MCF 10A (cell line): ENCODE measurements around the gene ZBTB46. TPM values are rescaled to one million over a fixed set of nuclear protein-coding genes. Genes with fewer than 3 reads are reported as not detected.

Source experiments
- BruUV-seq: library from RNA; stranded (reverse); fragments of 400-500 nt; replicated peaks from 2 replicates; lab custom pipeline; 2021; lab: Mats Ljungman, UMichigan
- CTCF ChIA-PET: fragments of 300-600 bp; sonication (Branson Sonifier 250); formaldehyde crosslinking; extraction: SDS; loops from one replicate; lab custom pipeline; 2021; ENCODE audit warnings: antibody characterized with exemption, inconsistent platforms; lab: Yijun Ruan, JAX
- POLR2A ChIA-PET: fragments of 300-600, 350-650 bp; sonication (Branson Sonifier 250); formaldehyde crosslinking; extraction: SDS; loops from one replicate; lab custom pipeline; 2020; ENCODE audit warnings: antibody characterized with exemption, inconsistent platforms; lab: Yijun Ruan, JAX
- DNase-seq: peaks from one replicate; pipeline ENCODE4 v3.0.0-alpha.2; 2018; ENCODE audit not compliant: unreplicated experiment
- H3K27ac Mint-ChIP-seq: one replicate; pipeline ENCODE4 v1.8.0; 2022; ENCODE audit warnings: mild to moderate bottlenecking, low read depth, mixed read lengths; ENCODE audit not compliant: unreplicated experiment
- H3K27me3 Mint-ChIP-seq: one replicate; pipeline ENCODE4 v1.8.0; 2022; ENCODE audit warnings: mixed read lengths; ENCODE audit not compliant: insufficient read depth, unreplicated experiment
- H3K36me3 Mint-ChIP-seq: one replicate; pipeline ENCODE4 v1.8.0; 2022; ENCODE audit warnings: mild to moderate bottlenecking, moderate library complexity, mixed read lengths; ENCODE audit not compliant: insufficient read depth, unreplicated experiment
- H3K4me1 Mint-ChIP-seq: one replicate; pipeline ENCODE4 v1.8.0; 2022; ENCODE audit warnings: mixed read lengths; ENCODE audit not compliant: insufficient read depth, unreplicated experiment
- H3K4me3 Mint-ChIP-seq: one replicate; pipeline ENCODE4 v1.8.0; 2022; ENCODE audit warnings: mild to moderate bottlenecking, moderate library complexity, mixed read lengths; ENCODE audit not compliant: unreplicated experiment
- H3K9me3 Mint-ChIP-seq: one replicate; pipeline ENCODE4 v1.8.0; 2022; ENCODE audit warnings: mixed read lengths; ENCODE audit not compliant: unreplicated experiment
- CTCF ChIP-seq: fragments of 200-600 bp; IDR thresholded peaks from one replicate; pipeline ENCODE4 v1.8.0; 2022; ENCODE audit warnings: antibody characterized with exemption, mild to moderate bottlenecking; ENCODE audit not compliant: unreplicated experiment
- intact Hi-C: fragments of 100-400 bp; cut with micrococcal nuclease; formaldehyde crosslinking; loops from 2 replicates; pipeline ENCODE4 v1.14.1; 2022
- total RNA-seq: library from RNA; stranded (reverse); gene quantifications from 2 replicates; pipeline ENCODE4 v1.2.3, GENCODE V29; 2022

The ZBTB46 gene
- total RNA-seq, 1 experiment from 2014 or later: 0.63 TPM

GRCh38 chr20:63737945-63738686 lies 92.9 kb downstream of the ZBTB46 start:
- no peak for DNase-seq
- Mint-ChIP-seq H3K9me3 (no peaks in the 10 kb centered on the region), H3K4me3 (no peak overlapping the region), H3K27me3 (no peaks in the 10 kb centered on the region), H3K27ac (no peak overlapping the region), H3K4me1 (no peaks in the 10 kb centered on the region), H3K36me3 (peaks cover 25% of the 10 kb centered on the region)
- CTCF ChIA-PET: no interaction called here
- no peak for TF ChIP-seq CTCF
- POLR2A ChIA-PET: interaction anchor here (1.4 to 3.6 kb wide), 2 partner anchors 27 to 31 kb away, joined by 4 to 79 read pairs; partner anchors contain the start of genes ARFRP1 and ZGPAT
- BruUV-seq: no TSS peak
- intact Hi-C loops: no loop called here

DNA sequence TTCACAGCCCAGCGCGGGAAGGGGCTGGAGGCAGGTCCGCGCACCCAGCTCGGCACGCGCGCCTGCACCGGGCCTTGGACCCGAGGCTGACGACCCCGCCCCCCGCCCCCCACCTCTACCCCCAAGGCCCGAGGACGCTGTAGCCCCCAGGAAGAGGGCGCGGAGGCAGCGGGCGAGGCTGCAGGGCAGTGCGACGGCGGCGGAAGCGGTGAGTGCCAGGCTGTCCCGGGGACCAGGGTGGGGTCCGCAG lies 93.4 kb downstream of the ZBTB46 start:
- intact Hi-C loops: no loop called here

GRCh38 chr20:63736893-63737694 lies 94.0 kb downstream of the ZBTB46 start:
- no peaks in the 10 kb centered on the region for H3K4me1 Mint-ChIP-seq
- BruUV-seq: no TSS peak
- DNase-seq: no peak
- H3K27me3 Mint-ChIP-seq: no peaks in the 10 kb centered on the region
- ChIA-PET POLR2A (interaction anchor here (0.6 to 1.0 kb wide), 3 partner anchors 8 to 50 kb away, joined by 3 to 11 read pairs (median 4); partner anchors contain the start of genes ARFRP1 and ZGPAT), CTCF (interaction anchor here (0.6 to 1.1 kb wide), 2 partner anchors 30 to 46 kb away, joined by 3 to 4 read pairs; no protein-coding TSS in a partner anchor)
- no peak for TF ChIP-seq CTCF
- H3K4me3 Mint-ChIP-seq: no peak overlapping the region
- intact Hi-C loops: no loop called here
- no peak overlapping the region for H3K27ac Mint-ChIP-seq
- H3K36me3 Mint-ChIP-seq: peaks cover 25% of the 10 kb centered on the region
- no peaks in the 10 kb centered on the region for H3K9me3 Mint-ChIP-seq

More for the DNA sequence above, 93.4 kb downstream of the ZBTB46 start:
- ChIA-PET POLR2A (interaction anchor here (0.6 kb wide), 1 partner anchor 8 kb away, joined by 3 read pairs; no protein-coding TSS in a partner anchor), CTCF (no interaction called here)
- no peaks in the 10 kb centered on the region for H3K9me3 Mint-ChIP-seq
- no peak for TF ChIP-seq CTCF
- DNase-seq: no peak
- no peaks in the 10 kb centered on the region for H3K27me3 Mint-ChIP-seq
- H3K4me3 Mint-ChIP-seq: no peak overlapping the region
- H3K36me3 Mint-ChIP-seq: peaks cover 25% of the 10 kb centered on the region
- no peaks in the 10 kb centered on the region for H3K4me1 Mint-ChIP-seq
- BruUV-seq: no TSS peak
- no peak overlapping the region for H3K27ac Mint-ChIP-seq
